H9 (cell line): ENCODE measurements around the gene HEATR5A. TPM values are rescaled to one million over a fixed set of nuclear protein-coding genes. Genes with fewer than 3 reads are reported as not detected.

ENCODE experiments used
- DNase-seq: peaks from one replicate; pipeline ENCODE4 v3.0.0-alpha.2; 2017
- H2AFZ ChIP-seq: one replicate; pipeline ENCODE4 v1.6.1; 2013; ENCODE audit warnings: mild to moderate bottlenecking, low read length, control low read depth, moderate library complexity
- H2AK5ac ChIP-seq: 2 replicates; pipeline ENCODE4 v1.6.1; 2013; ENCODE audit warnings: low read length, control low read depth, mixed read lengths; ENCODE audit not compliant: insufficient read length
- H2BK120ac ChIP-seq: one replicate; pipeline ENCODE4 v1.6.1; 2013; ENCODE audit warnings: low read depth, mild to moderate bottlenecking, low read length, control low read depth, inconsistent platforms; ENCODE audit not compliant: poor library complexity, severe bottlenecking
- H2BK12ac ChIP-seq: 2 replicates; pipeline ENCODE4 v1.6.1; 2013; ENCODE audit warnings: low read length, control low read depth, mixed read lengths, low read depth; ENCODE audit not compliant: insufficient read length
- H2BK15ac ChIP-seq: 2 replicates; pipeline ENCODE4 v1.6.1; 2013; ENCODE audit warnings: low read depth, low read length, control low read depth
- H2BK20ac ChIP-seq: one replicate; pipeline ENCODE4 v1.6.1; 2013; ENCODE audit warnings: low read depth, mild to moderate bottlenecking, low read length, control low read depth, inconsistent platforms; ENCODE audit not compliant: poor library complexity, severe bottlenecking
- H2BK5ac ChIP-seq: 2 replicates; pipeline ENCODE4 v1.6.1; 2013; ENCODE audit warnings: low read length, control low read depth, mixed read lengths; ENCODE audit not compliant: insufficient read length
- H3K14ac ChIP-seq: 2 replicates; pipeline ENCODE4 v1.6.1; 2013; ENCODE audit warnings: low read length, control low read depth; ENCODE audit not compliant: insufficient read depth
- H3K18ac ChIP-seq: 2 replicates; pipeline ENCODE4 v1.6.1; 2013; ENCODE audit warnings: low read depth, mild to moderate bottlenecking, mixed read lengths, low read length, control low read depth; ENCODE audit not compliant: insufficient read length
- H3K23ac ChIP-seq: 2 replicates; pipeline ENCODE4 v1.6.1; 2013; ENCODE audit warnings: low read length, control low read depth, mixed read lengths, low read depth; ENCODE audit not compliant: insufficient read length
- H3K23me2 ChIP-seq: 2 replicates; pipeline ENCODE4 v1.6.1; 2013; ENCODE audit warnings: low read depth, mild to moderate bottlenecking, mixed read lengths, low read length, control low read depth; ENCODE audit not compliant: insufficient read length, poor library complexity, severe bottlenecking
- H3K27ac ChIP-seq: 2 replicates; pipeline ENCODE4 v1.5.1; 2013; ENCODE audit warnings: low read length, control low read depth, mixed read lengths, low read depth; ENCODE audit not compliant: insufficient read length
- H3K27me3 ChIP-seq: 2 replicates; pipeline ENCODE4 v1.6.1; 2013; ENCODE audit warnings: low read length, control low read depth, inconsistent platforms; ENCODE audit not compliant: insufficient read depth
- H3K4ac ChIP-seq: 2 replicates; pipeline ENCODE4 v1.6.1; 2013; ENCODE audit warnings: low read depth, mild to moderate bottlenecking, control low read depth, inconsistent platforms, low read length, moderate library complexity
- H3K4me1 ChIP-seq: 2 replicates; pipeline ENCODE4 v1.6.1; 2013; ENCODE audit warnings: low read length, control low read depth, inconsistent platforms; ENCODE audit not compliant: insufficient read depth
- H3K4me2 ChIP-seq: 2 replicates; pipeline ENCODE4 v1.6.1; 2013; ENCODE audit warnings: low read length, control low read depth, mixed read lengths; ENCODE audit not compliant: insufficient read length, insufficient read depth
- H3K56ac ChIP-seq: 2 replicates; pipeline ENCODE4 v1.6.1; 2013; ENCODE audit warnings: low read depth, mild to moderate bottlenecking, mixed read lengths, low read length, control low read depth; ENCODE audit not compliant: insufficient read length
- H3K79me1 ChIP-seq: 2 replicates; pipeline ENCODE4 v1.6.1; 2013; ENCODE audit warnings: low read depth, mild to moderate bottlenecking, moderate library complexity, low read length, control low read depth, inconsistent platforms; ENCODE audit not compliant: insufficient read depth, poor library complexity, severe bottlenecking
- H3K79me2 ChIP-seq: 2 replicates; pipeline ENCODE4 v1.6.1; 2013; ENCODE audit warnings: low read length, control low read depth, inconsistent platforms; ENCODE audit not compliant: insufficient read depth
- H3K9ac ChIP-seq: 2 replicates; pipeline ENCODE4 v1.6.1; 2013; ENCODE audit warnings: low read length, control low read depth, mixed read lengths; ENCODE audit not compliant: insufficient read length; ENCODE audit errors: extremely low read depth
- H3K9me3 ChIP-seq: one replicate; pipeline ENCODE4 v1.6.1; 2013; ENCODE audit warnings: low read depth, low read length, inconsistent platforms; ENCODE audit not compliant: control insufficient read depth
- H3T11ph ChIP-seq: one replicate; pipeline ENCODE4 v1.6.1; 2013; ENCODE audit warnings: mild to moderate bottlenecking, low read length, control low read depth, inconsistent platforms
- H4K20me1 ChIP-seq: one replicate; pipeline ENCODE4 v1.6.1; 2013; ENCODE audit not compliant: control insufficient read depth, insufficient read length, insufficient read depth
- H4K5ac ChIP-seq: 2 replicates; pipeline ENCODE4 v1.6.1; 2013; ENCODE audit warnings: low read depth, mild to moderate bottlenecking, mixed read lengths, low read length, control low read depth; ENCODE audit not compliant: insufficient read length
- H4K8ac ChIP-seq: replicated peaks from 2 replicates; pipeline ENCODE4 v1.6.1; 2013; ENCODE audit warnings: low read length, control low read depth, mixed read lengths, low read depth; ENCODE audit not compliant: insufficient read length
- H4K91ac ChIP-seq: 2 replicates; pipeline ENCODE4 v1.6.1; 2013; ENCODE audit warnings: low read depth, mild to moderate bottlenecking, moderate library complexity, mixed read lengths, low read length, control low read depth; ENCODE audit not compliant: insufficient read length
- H3K27ac Mint-ChIP-seq, 3 experiments: 2 replicates in 2 of 3; 3 replicates in 1 of 3; pipeline ENCODE4 v1.8.0; 2020 to 2021; ENCODE audit warnings: mixed read lengths in 3 of 3, mild to moderate bottlenecking in 1 of 3, moderate library complexity in 1 of 3
- H3K27me3 Mint-ChIP-seq: 2 replicates; pipeline ENCODE4 v1.8.0; 2021; ENCODE audit warnings: low read depth, mild to moderate bottlenecking, moderate library complexity, mixed read lengths
- H3K36me3 Mint-ChIP-seq, 3 experiments: 2 replicates in 2 of 3; 3 replicates in 1 of 3; pipeline ENCODE4 v1.8.0; 2020 to 2021; ENCODE audit warnings: low read depth in 3 of 3, mixed read lengths in 3 of 3; ENCODE audit not compliant: insufficient read depth in 1 of 3
- H3K4me1 Mint-ChIP-seq, 2 experiments: 2 replicates each; pipeline ENCODE4 v1.8.0; 2020; ENCODE audit warnings: mixed read lengths in 2 of 2
- H3K4me3 Mint-ChIP-seq, 2 experiments: 2 replicates in 1 of 2; 3 replicates in 1 of 2; pipeline ENCODE4 v1.8.0; 2020 to 2021; ENCODE audit warnings: mild to moderate bottlenecking in 2 of 2, mixed read lengths in 2 of 2, moderate library complexity in 1 of 2
- H3K9me3 Mint-ChIP-seq, 2 experiments: 2 replicates in 1 of 2; 3 replicates in 1 of 2; pipeline ENCODE4 v1.8.0; 2020; ENCODE audit warnings: mild to moderate bottlenecking in 2 of 2, mixed read lengths in 2 of 2, moderate library complexity in 1 of 2
- WGBS: extraction: QIAGEN DNeasy Blood & Tissue Kit; methylation state at CpG from one replicate; pipeline ENCODE4 v1.1.7; 2013; ENCODE audit warnings: missing lambda C conversion rate, low lambda C conversion rate, mixed read lengths; ENCODE audit not compliant: insufficient read length; ENCODE audit errors: extremely low coverage; 5-methylcytosine and 5-hydroxymethylcytosine counted together
- total RNA-seq: library from RNA; stranded (reverse); gene quantifications from 2 replicates; pipeline ENCODE4 v1.2.1, GENCODE V29; 2021
- TF ChIP-seq, protein P1 (sequence below): fragments of 200-600 bp; sonication (generic); conservative IDR thresholded peaks from 3 replicates; pipeline ENCODE4 v1.8.0; 2021; ENCODE audit warnings: antibody characterized with exemption, mild to moderate bottlenecking

Gene HEATR5A
- total RNA-seq, 1 experiment from 2014 or later = 21.2 TPM

DNA sequence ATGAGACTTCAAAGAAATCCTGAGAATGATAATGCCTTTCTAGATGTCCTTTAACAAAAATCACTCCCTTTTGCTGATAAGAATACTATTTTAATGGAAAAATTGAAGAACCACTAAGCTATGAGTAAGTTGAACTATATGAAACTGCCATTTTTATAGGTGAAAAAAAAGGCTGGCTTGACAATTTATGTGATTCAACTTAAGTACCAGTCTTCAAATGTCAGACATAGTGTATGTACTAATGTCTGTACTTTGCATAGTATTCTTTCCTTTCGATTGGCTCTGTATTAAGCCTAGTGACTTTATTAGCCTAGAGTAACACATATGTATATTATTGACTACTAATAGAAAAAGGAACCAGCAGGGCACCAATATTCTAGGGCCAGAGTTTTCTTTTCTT lies 11.9 kb downstream of the HEATR5A start:
- no peak overlapping the region for H3K4me3 Mint-ChIP-seq
- H3K36me3 Mint-ChIP-seq = no peaks in the 10 kb centered on the region
- peaks cover 3 to 4% of the 10 kb centered on the region in 2 experiments; a peak in 2 of 4 replicates for H3K4me1 Mint-ChIP-seq
- Histone ChIP-seq H2AFZ (no peak overlapping the region), H4K91ac (no peak overlapping the region), H3K4me1 (no peaks in the 10 kb centered on the region), H3T11ph (no peak overlapping the region), H3K27me3 (no peaks in the 10 kb centered on the region), H3K79me1 (peaks cover 3% of the 10 kb centered on the region), H3K56ac (no peak overlapping the region), H3K18ac (no peak overlapping the region), H4K8ac (no peak overlapping the region), H3K4me2 (no peak overlapping the region), H4K5ac (no peak overlapping the region), H3K9me3 (no peaks in the 10 kb centered on the region), H4K20me1 (no peaks in the 10 kb centered on the region), H3K9ac (no peak overlapping the region), H2BK120ac (no peak overlapping the region), H3K4ac (no peak overlapping the region), H3K23me2 (no peaks in the 10 kb centered on the region), H2BK15ac (no peak overlapping the region), H3K14ac (no peak overlapping the region), H3K79me2 (0 out of 2 replicates have a peak, but pooled peaks cover 2% of the 10 kb centered on the region), H3K23ac (no peak overlapping the region), H2AK5ac (no peak overlapping the region), H2BK20ac (no peak overlapping the region), H2BK12ac (no peak overlapping the region), H2BK5ac (no peak overlapping the region), H3K27ac (no peak overlapping the region)
- DNase-seq = no peak
- TF ChIP-seq, protein P1, sequence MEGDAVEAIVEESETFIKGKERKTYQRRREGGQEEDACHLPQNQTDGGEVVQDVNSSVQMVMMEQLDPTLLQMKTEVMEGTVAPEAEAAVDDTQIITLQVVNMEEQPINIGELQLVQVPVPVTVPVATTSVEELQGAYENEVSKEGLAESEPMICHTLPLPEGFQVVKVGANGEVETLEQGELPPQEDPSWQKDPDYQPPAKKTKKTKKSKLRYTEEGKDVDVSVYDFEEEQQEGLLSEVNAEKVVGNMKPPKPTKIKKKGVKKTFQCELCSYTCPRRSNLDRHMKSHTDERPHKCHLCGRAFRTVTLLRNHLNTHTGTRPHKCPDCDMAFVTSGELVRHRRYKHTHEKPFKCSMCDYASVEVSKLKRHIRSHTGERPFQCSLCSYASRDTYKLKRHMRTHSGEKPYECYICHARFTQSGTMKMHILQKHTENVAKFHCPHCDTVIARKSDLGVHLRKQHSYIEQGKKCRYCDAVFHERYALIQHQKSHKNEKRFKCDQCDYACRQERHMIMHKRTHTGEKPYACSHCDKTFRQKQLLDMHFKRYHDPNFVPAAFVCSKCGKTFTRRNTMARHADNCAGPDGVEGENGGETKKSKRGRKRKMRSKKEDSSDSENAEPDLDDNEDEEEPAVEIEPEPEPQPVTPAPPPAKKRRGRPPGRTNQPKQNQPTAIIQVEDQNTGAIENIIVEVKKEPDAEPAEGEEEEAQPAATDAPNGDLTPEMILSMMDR = no peak
- WGBS = no CpG with 5 or more reads among the region's 1 CpG
- no peaks in the 10 kb centered on the region for H3K9me3 Mint-ChIP-seq
- no peaks in the 10 kb centered on the region for H3K27me3 Mint-ChIP-seq
- H3K27ac Mint-ChIP-seq = no peak overlapping the region
